ENCODE measurements around the gene PXK.

Gene PXK

DNA sequence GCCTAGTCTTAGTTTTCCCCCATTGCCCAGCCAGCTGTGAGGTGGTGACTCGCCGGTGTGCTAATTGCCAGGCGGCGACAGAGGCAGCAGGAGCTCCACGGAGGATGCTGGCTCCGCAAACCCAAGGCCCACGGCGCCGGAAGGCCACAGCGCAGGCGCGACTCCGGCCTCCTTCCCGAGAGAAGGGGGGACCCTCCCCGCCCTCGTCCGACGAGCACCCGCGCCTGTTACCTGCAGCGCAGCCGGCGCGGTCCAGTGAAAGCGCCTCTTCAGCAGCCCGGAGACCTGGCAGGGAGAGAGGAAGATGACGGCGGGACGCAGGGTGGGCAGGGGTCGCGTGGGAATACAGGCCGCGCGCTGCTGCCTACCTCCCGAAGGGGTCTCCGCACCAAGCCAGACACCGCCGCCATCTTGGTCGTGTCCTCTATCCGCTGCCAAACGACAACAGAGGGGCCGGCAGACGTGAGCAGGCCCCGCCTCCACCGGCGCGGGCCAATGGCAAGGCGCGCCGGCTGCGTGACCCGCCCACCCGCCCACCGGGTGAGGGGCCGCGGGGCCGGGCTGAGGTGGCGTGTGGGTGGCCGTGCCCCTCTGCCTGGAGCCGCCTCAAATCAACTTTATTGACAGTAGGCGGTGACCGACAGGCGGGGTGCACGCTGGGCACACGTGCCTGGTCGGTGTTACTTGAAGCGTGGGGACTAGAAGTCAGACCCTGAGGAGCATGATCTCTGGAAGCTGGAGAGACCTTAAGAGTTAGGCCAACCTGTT is 100.9 kb downstream of the PXK start, which contains the start of gene PDHB (continued):
- TF ChIP-seq, protein P1, sequence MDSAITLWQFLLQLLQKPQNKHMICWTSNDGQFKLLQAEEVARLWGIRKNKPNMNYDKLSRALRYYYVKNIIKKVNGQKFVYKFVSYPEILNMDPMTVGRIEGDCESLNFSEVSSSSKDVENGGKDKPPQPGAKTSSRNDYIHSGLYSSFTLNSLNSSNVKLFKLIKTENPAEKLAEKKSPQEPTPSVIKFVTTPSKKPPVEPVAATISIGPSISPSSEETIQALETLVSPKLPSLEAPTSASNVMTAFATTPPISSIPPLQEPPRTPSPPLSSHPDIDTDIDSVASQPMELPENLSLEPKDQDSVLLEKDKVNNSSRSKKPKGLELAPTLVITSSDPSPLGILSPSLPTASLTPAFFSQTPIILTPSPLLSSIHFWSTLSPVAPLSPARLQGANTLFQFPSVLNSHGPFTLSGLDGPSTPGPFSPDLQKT (IDR thresholded peaks at IDR 0.05; ENCODE audit: borderline replicate concordance, low read depth, low read length) = no peak
- TF ChIP-seq GLI4 (tag by site-specific recombination; IDR thresholded peaks at IDR 0.05) (0 out of 2 replicates have a peak, but pooled peaks have one; percentile 57), MYNN (tag by site-specific recombination; IDR thresholded peaks at IDR 0.05; ENCODE audit: borderline replicate concordance) (no peak), ZNF426 (tag by site-specific recombination; IDR thresholded peaks at IDR 0.05) (no peak), ZNF654 (tag by site-specific recombination; IDR thresholded peaks at IDR 0.05; ENCODE audit: low read depth) (no peak), ZNF514 (tag by site-specific recombination; IDR thresholded peaks at IDR 0.05) (no peak), ZFP41 (tag by site-specific recombination; IDR thresholded peaks at IDR 0.05; ENCODE audit: borderline replicate concordance) (no peak), ZNF221 (tag by site-specific recombination; IDR thresholded peaks at IDR 0.05; ENCODE audit: borderline replicate concordance) (no peak), ZNF239 (tag by site-specific recombination; IDR thresholded peaks at IDR 0.05) (no peak), ZNF561 (tag by site-specific recombination; IDR thresholded peaks at IDR 0.05; ENCODE audit: borderline replicate concordance) (peak; percentile 77; the same call in 1 of the 2 replicates), ZNF521 (tag by site-specific recombination; IDR thresholded peaks at IDR 0.05) (no peak), ZSCAN30 (tag by site-specific recombination; IDR thresholded peaks at IDR 0.05) (peak; percentile 49; the same call in 1 of the 2 replicates), ZBTB17 (tag by site-specific recombination; IDR thresholded peaks at IDR 0.05) (peak; percentile 66), ZNF621 (tag by site-specific recombination; IDR thresholded peaks at IDR 0.05) (no peak), ZBTB20 (tag by site-specific recombination; IDR thresholded peaks at IDR 0.05) (peak; percentile 60; the same call in 1 of the 2 replicates), ZNF114 (tag by site-specific recombination; IDR thresholded peaks at IDR 0.05) (no peak), ZNF24 (tag by site-specific recombination; IDR thresholded peaks at IDR 0.05) (no peak), ZNF266 (tag by site-specific recombination; IDR thresholded peaks at IDR 0.05; ENCODE audit: low read depth) (no peak), ZNF544 (tag by site-specific recombination; IDR thresholded peaks at IDR 0.05) (no peak), WT1 (tag by site-specific recombination; IDR thresholded peaks at IDR 0.05) (peak; percentile 54; the same call in 1 of the 2 replicates), ZNF354C (tag by site-specific recombination; IDR thresholded peaks at IDR 0.05; ENCODE audit: borderline replicate concordance, low read depth) (no peak), ZBTB21 (tag by site-specific recombination; IDR thresholded peaks at IDR 0.05) (no peak), ZNF248 (tag by site-specific recombination; IDR thresholded peaks at IDR 0.05) (no peak), ZNF211 (tag by site-specific recombination; IDR thresholded peaks at IDR 0.05; ENCODE audit: low read depth) (no peak), ZNF16 (tag by site-specific recombination; IDR thresholded peaks at IDR 0.05; ENCODE audit: low read depth) (no peak)
- TF ChIP-seq, protein P2, sequence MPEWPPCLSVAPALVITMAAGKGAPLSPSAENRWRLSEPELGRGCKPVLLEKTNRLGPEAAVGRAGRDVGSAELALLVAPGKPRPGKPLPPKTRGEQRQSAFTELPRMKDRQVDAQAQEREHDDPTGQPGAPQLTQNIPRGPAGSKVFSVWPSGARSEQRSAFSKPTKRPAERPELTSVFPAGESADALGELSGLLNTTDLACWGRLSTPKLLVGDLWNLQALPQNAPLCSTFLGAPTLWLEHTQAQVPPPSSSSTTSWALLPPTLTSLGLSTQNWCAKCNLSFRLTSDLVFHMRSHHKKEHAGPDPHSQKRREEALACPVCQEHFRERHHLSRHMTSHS (tag by site-specific recombination; IDR thresholded peaks at IDR 0.05) = no peak
- TF ChIP-seq, protein P3, sequence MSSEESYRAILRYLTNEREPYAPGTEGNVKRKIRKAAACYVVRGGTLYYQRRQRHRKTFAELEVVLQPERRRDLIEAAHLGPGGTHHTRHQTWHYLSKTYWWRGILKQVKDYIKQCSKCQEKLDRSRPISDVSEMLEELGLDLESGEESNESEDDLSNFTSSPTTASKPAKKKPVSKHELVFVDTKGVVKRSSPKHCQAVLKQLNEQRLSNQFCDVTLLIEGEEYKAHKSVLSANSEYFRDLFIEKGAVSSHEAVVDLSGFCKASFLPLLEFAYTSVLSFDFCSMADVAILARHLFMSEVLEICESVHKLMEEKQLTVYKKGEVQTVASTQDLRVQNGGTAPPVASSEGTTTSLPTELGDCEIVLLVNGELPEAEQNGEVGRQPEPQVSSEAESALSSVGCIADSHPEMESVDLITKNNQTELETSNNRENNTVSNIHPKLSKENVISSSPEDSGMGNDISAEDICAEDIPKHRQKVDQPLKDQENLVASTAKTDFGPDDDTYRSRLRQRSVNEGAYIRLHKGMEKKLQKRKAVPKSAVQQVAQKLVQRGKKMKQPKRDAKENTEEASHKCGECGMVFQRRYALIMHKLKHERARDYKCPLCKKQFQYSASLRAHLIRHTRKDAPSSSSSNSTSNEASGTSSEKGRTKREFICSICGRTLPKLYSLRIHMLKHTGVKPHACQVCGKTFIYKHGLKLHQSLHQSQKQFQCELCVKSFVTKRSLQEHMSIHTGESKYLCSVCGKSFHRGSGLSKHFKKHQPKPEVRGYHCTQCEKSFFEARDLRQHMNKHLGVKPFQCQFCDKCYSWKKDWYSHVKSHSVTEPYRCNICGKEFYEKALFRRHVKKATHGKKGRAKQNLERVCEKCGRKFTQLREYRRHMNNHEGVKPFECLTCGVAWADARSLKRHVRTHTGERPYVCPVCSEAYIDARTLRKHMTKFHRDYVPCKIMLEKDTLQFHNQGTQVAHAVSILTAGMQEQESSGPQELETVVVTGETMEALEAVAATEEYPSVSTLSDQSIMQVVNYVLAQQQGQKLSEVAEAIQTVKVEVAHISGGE (tag by site-specific recombination; conservative IDR thresholded peaks at IDR 0.05; ENCODE audit: low read depth) = peak; percentile 47
- TF ChIP-seq, protein P4, sequence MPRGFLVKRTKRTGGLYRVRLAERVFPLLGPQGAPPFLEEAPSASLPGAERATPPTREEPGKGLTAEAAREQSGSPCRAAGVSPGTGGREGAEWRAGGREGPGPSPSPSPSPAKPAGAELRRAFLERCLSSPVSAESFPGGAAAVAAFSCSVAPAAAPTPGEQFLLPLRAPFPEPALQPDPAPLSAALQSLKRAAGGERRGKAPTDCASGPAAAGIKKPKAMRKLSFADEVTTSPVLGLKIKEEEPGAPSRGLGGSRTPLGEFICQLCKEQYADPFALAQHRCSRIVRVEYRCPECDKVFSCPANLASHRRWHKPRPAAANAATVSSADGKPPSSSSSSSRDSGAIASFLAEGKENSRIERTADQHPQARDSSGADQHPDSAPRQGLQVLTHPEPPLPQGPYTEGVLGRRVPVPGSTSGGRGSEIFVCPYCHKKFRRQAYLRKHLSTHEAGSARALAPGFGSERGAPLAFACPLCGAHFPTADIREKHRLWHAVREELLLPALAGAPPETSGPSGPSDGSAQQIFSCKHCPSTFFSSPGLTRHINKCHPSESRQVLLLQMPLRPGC (tag by site-specific recombination; IDR thresholded peaks at IDR 0.05) = no peak
- TF ChIP-seq, protein P5, sequence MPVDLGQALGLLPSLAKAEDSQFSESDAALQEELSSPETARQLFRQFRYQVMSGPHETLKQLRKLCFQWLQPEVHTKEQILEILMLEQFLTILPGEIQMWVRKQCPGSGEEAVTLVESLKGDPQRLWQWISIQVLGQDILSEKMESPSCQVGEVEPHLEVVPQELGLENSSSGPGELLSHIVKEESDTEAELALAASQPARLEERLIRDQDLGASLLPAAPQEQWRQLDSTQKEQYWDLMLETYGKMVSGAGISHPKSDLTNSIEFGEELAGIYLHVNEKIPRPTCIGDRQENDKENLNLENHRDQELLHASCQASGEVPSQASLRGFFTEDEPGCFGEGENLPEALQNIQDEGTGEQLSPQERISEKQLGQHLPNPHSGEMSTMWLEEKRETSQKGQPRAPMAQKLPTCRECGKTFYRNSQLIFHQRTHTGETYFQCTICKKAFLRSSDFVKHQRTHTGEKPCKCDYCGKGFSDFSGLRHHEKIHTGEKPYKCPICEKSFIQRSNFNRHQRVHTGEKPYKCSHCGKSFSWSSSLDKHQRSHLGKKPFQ (tag by site-specific recombination; IDR thresholded peaks at IDR 0.05) = no peak
- TF ChIP-seq, protein P6, sequence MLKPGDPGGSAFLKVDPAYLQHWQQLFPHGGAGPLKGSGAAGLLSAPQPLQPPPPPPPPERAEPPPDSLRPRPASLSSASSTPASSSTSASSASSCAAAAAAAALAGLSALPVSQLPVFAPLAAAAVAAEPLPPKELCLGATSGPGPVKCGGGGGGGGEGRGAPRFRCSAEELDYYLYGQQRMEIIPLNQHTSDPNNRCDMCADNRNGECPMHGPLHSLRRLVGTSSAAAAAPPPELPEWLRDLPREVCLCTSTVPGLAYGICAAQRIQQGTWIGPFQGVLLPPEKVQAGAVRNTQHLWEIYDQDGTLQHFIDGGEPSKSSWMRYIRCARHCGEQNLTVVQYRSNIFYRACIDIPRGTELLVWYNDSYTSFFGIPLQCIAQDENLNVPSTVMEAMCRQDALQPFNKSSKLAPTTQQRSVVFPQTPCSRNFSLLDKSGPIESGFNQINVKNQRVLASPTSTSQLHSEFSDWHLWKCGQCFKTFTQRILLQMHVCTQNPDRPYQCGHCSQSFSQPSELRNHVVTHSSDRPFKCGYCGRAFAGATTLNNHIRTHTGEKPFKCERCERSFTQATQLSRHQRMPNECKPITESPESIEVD (tag by site-specific recombination; IDR thresholded peaks at IDR 0.05) = no peak

Measured in HEK293 (cell line).